Skeletal muscle cell (primary cell): ENCODE measurements around the gene EIF1AD.

Experiments used
- DNase-seq: peaks from one replicate; pipeline ENCODE4 v3.0.0-alpha.2; 2010; ENCODE audit warnings: low read depth
- H3K4me3 ChIP-seq: 2 replicates; pipeline ENCODE4 v1.5.1; 2011; ENCODE audit warnings: low read depth, mild to moderate bottlenecking, control low read depth, low read length, moderate library complexity

EIF1AD gene

GRCh38 chr11:66001942-66002647 lies at the start of gene EIF1AD, which contains the start of gene BANF1:
Gene EIF1AD, minus strand, starts transcription at chr11:66002157. Its CDS starts 1,768 bp downstream, at chr11:66000389.
Gene BANF1, plus strand, starts transcription at chr11:66002503. Its CDS starts 748 bp downstream, at chr11:66003251.
- peak; percentile 95 for DNase-seq
- peak within 1 kb of the TSS; percentile 83 for H3K4me3 ChIP-seq

- H3K4me3 ChIP-seq: peak overlapping the region; percentile 97
- no peak for DNase-seq
Measured at GRCh38 chr11:66051371-66051765, 49.4 kb upstream of the EIF1AD start.

GRCh38 chr11:66050581-66051231 lies 48.7 kb upstream of the EIF1AD start:
- DNase-seq: no peak
- H3K4me3 ChIP-seq: no peak overlapping the region

DNA sequence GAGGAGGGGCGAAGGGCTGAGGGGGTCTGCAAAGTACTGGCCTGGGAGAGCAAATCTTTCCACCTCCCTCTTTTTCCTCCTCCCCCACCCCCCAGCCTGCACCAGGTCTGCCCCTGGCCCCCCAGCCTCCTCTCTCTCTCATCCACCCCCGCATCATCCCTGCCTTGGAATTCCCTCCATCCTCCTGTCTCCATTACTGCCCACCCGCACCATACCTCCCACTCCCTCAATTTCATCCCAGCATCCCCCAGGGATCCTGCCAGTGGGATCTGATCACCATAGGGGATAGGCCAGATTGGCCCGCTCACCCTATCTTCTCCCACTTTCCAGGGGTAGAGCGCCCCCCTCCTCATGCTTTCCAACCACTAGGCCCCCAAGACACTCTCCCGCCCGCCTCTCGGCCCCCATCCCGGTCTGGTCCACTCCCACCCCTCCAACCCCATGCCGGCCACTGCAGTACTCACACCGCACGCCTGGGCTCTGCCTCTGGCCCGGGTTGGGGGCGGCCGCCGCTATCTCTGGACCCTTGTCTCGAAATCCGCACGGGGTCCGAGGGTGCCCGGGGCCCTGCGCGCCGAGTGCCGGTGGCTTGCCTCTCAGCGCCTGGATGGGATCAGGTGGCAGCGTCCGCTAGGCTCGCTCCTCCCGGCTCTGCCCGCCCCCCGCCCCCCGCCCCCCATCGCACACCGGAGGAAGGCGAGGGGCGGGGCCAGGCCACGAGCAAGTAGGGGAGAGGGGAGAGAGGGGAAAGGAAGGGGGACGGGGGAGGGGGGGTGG lies 46.8 kb upstream of the EIF1AD start, which contains the start of gene GAL3ST3:
TSS of gene GAL3ST3 (minus strand) at position 615 of the 777 bp plus-strand sequence. CDS start 3,746 bp downstream, outside the sequence.
- DNase-seq: no peak
- H3K4me3 ChIP-seq: peak within 1 kb of the TSS; percentile 23

DNA sequence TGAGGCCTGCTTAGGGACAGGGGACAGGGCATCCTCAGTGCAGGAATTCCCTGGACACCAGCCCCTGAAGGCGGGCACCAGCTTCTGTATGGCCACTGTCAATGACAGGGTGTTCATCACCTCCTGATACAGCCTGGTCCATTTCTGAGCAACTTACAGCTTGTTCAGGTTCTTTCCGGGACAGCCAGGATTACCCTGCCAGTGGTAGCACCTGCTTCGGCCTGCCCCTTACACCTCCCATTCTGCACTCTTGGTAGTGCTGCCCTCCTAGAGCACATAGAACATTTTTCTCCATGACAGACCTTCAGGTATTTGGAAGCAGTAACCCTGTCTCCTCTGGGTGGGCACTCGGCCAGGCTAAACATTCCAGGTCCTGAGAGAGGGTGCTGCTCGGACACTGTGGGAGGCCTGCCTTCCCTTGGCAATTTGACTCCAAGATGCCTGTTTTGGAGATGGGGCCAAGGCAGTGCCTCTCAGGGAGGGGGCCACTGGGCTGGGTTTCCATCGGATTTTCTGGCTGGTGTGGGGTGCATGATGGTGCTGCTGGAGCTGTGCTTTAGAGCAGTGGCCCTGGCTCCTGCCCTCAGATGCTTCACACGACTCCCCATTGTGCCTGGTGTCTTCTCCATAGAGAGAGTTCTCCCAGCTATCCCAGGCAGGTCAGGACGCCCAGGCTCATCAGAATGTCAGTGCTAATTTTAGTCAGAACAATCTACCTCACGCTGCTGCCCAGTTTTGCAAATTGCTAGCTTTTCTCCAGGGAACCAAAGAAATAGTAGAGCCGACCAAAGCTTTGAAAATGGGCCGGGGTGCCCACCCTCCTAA lies 45.8 kb upstream of the EIF1AD start:
- H3K4me3 ChIP-seq: no peak overlapping the region
- no peak for DNase-seq

- H3K4me3 ChIP-seq: no peak overlapping the region
- DNase-seq: no peak
Measured at GRCh38 chr11:66046901-66047300, 44.9 kb upstream of the EIF1AD start.

DNA sequence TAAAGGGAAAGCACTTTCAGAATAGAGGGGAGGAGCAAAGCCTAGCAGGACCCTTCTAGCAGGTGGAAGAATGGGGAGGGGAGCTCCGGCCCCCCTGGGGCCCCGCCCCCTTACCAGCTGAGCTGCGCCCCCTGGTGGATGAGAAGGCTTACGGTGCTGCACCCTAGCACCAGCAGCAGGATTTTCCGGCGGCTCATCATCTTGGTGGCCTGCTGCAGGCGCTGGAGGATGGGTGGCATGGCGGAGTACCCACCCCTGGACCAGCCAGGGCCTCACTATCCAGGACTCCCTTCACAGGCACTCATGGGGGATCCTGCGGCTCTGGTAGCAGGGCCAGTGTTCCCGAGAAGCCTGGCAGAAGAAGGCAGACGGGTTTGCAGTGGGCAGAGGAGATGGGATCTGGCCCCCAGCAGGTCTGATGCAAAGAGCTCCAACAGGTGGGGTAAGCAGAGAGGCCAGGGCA lies 43.3 kb upstream of the EIF1AD start:
- no peak overlapping the region for H3K4me3 ChIP-seq
- peak; percentile 20 for DNase-seq

- no peak for DNase-seq
- H3K4me3 ChIP-seq: no peak overlapping the region
Measured at GRCh38 chr11:66044757-66045156, 42.8 kb upstream of the EIF1AD start.

DNA sequence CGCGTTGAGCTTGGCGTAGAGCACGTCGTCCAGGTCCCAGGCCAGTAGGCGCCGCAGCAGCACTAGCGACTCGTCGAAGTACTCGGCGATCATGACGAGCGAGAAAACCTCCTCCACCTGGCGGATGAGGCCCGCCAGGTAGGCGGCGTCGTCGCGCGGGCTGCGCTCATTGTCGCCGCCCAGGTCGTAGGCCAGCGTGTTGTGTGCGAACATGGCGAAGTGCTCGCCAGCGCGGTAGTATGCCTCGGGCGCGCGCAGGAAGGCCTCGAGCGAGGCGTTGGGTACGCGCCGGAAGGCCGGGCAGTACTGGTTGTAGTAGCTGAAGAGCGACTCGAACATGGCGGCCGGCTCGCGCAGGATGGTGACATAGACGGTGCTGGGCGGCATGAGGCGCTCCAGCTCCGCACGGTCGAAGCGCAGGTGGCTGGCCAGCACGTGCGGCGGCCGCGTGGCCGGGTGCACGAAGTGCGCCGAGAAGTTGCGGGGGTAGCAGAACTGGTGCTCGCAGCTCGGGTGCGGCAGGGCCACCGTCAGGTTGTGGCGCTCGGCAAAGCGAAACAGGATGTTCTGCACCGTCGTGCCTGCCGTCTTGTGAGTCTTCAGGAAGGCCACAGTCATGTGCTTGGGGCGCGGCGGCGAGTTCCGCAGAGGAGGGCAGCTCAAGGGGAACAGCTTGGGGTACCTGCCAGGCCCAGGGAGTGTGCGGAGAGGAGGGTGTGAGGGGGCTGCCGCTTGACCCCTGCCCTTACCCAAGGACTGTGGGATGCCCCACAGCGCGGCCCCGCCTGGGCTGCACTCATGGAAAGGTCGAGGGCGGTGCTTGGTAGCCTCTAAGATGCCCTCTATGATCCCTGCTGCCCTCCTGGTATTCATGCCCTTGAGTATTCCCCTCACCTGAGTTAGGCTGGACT lies 41.3 kb upstream of the EIF1AD start:
- DNase-seq: no peak
- no peak overlapping the region for H3K4me3 ChIP-seq

GRCh38 chr11:66042227-66042995 lies 40.5 kb upstream of the EIF1AD start:
- H3K4me3 ChIP-seq: no peak overlapping the region
- no peak for DNase-seq

GRCh38 chr11:66039765-66040164 lies 37.8 kb upstream of the EIF1AD start:
- H3K4me3 ChIP-seq: no peak overlapping the region
- no peak for DNase-seq

DNA sequence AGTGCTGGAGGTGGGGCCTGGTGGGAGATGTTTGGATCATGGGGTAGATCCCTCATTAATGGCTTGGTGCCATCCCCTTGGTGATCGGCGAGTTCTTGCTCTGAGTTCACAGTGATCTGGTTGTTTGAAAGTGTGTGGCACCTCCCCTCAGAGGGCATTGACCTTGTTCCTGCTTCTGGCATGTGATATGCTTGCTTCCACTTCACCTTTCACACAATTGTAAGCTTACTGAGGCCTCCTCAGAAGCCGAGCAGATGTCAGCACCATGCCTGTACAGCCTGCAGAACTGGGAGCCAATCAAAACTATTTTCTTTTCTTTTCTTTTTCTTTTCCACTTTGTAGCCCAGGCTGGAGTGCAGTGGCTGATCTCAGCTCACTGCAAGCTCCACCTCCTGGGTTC lies 35.4 kb upstream of the EIF1AD start:
- no peak for DNase-seq
- no peak overlapping the region for H3K4me3 ChIP-seq

DNA sequence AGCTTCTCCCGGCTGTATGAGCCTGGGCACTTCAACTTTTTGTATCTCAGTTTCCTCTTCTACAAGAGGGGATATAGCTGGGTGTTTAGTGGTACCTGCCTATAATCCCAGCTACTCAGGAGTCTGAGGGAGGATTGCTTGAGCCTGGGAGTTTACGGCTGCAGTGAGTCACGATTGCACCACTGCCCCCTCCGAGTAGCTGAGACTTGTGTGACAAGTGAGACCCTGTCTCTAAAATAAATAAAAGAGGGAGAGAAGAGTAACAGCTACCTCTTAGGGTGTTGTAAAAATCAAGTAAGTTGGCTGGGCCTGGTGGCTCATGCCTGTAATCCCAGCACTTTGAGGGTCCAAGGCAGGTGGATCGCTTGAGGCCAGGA lies 34.4 kb upstream of the EIF1AD start:
- no peak for DNase-seq
- H3K4me3 ChIP-seq: no peak overlapping the region

DNA sequence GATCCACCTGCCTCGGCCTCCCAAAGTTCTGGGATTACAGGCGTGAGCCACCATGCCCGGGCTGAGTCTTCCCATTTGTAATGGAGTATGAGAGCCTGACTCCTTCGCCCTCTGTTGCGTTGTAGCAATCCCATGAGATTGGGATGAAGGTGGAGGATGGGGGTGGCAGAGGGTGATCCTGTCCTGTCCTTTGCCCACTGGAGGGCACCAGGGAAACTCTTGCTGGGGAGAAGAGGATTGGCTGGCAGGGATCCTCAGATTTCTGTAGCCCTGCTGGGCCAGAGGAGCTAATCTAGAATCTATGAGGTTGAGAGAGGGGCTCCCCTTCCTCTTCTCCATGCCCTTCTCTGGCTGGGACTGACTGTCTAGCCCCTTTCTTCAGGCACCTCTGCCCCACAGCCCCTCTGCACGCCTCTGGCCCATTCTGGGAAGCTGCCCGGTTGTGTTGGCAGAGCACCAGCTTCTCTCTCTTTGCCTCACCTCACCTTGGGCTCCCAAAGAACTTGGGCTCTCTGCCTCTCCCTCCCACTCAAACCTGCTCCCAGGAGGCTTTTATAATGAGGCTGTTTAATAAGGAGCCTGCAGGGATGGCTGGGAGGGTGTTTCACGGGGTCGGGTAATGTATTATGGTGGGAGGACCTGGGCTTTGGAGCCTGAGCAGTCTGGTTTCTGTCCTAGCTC lies 33.8 kb upstream of the EIF1AD start:
- H3K4me3 ChIP-seq: no peak overlapping the region
- DNase-seq: no peak

- DNase-seq: no peak
- no peak overlapping the region for H3K4me3 ChIP-seq
Measured at GRCh38 chr11:66032957-66033735, 31.2 kb upstream of the EIF1AD start.

DNA sequence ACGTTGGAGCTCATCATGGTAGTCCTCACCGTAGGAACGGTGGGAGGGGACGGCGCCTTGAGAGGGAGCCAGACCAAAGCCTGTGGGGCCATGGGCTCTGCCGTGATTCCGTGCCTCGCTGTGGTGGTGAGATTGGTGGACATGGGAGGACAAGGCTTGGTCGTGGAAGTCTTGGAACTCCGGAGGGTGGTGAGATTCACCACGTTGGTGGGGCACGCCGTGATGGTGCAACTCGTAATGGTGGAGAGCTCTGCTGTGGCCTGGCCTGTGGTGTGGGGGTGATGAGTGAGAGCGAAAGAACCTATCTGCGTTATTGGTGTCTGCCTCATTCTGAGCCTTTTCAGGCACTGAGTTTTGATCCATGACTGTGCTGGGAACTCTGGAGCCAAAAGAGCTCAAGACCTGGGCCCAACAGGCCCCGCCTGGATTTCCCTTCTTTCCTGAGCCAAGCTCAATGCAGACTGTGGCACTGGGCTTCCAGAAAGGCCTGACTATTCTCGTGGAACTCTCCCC lies 24.1 kb upstream of the EIF1AD start, which contains the start of gene CATSPER1:
TSS of gene CATSPER1 (minus strand) at position 463 of the 513 bp plus-strand sequence. CDS start at position 363, 100 bp downstream.
- DNase-seq: no peak
- H3K4me3 ChIP-seq: no peak within 1 kb of the TSS
